ENCODE measurements around the gene ADCYAP1R1. TPM values are rescaled to one million over a fixed set of nuclear protein-coding genes. Genes with fewer than 3 reads are reported as not detected.

Gene ADCYAP1R1
- total RNA-seq = not detected

GRCh38 chr7:31051598-31052486, at the start of gene ADCYAP1R1:
TSS of gene ADCYAP1R1 (plus strand) at chr7:31052308. CDS start at chr7:31063265, 10,957 bp downstream.
- no peak for DNase-seq

GRCh38 chr7:31003097-31003496, 49.0 kb upstream of the ADCYAP1R1 start:
- no peak for DNase-seq

GRCh38 chr7:31003721-31004120, 48.4 kb upstream of the ADCYAP1R1 start:
- no peak for DNase-seq

GRCh38 chr7:31004393-31004792, 47.7 kb upstream of the ADCYAP1R1 start:
- no peak for DNase-seq

- no peak for DNase-seq
These were observed 45.3 kb upstream of the ADCYAP1R1 start for GRCh38 chr7:31006857-31007256.

GRCh38 chr7:31007634-31008033, 44.5 kb upstream of the ADCYAP1R1 start:
- DNase-seq = no peak

- no peak for DNase-seq
These were observed 37.3 kb upstream of the ADCYAP1R1 start for GRCh38 chr7:31014826-31015225.

GRCh38 chr7:31017032-31017675, 35.0 kb upstream of the ADCYAP1R1 start:
- DNase-seq = no peak

GRCh38 chr7:31017721-31018120, 34.4 kb upstream of the ADCYAP1R1 start:
- DNase-seq = no peak

- no peak for DNase-seq
These were observed 32.6 kb upstream of the ADCYAP1R1 start for GRCh38 chr7:31019509-31019908.

- no peak for DNase-seq
These were observed 31.9 kb upstream of the ADCYAP1R1 start for GRCh38 chr7:31020161-31020560.

- no peak for DNase-seq
These were observed 31.5 kb upstream of the ADCYAP1R1 start for GRCh38 chr7:31020652-31021051.

GRCh38 chr7:31022117-31022516, 30.0 kb upstream of the ADCYAP1R1 start:
- no peak for DNase-seq

GRCh38 chr7:31022726-31023125, 29.4 kb upstream of the ADCYAP1R1 start:
- no peak for DNase-seq

GRCh38 chr7:31023877-31024276, 28.2 kb upstream of the ADCYAP1R1 start:
- DNase-seq = no peak

- DNase-seq = no peak
These were observed 24.7 kb upstream of the ADCYAP1R1 start for GRCh38 chr7:31027161-31027965.

- DNase-seq = no peak
These were observed 24.1 kb upstream of the ADCYAP1R1 start for GRCh38 chr7:31028006-31028405.

- no peak for DNase-seq
These were observed 23.6 kb upstream of the ADCYAP1R1 start for GRCh38 chr7:31028417-31028992.

GRCh38 chr7:31029251-31030042, 22.7 kb upstream of the ADCYAP1R1 start:
- DNase-seq = no peak

GRCh38 chr7:31033674-31034300, 18.3 kb upstream of the ADCYAP1R1 start:
- no peak for DNase-seq

- DNase-seq = no peak
These were observed 15.2 kb upstream of the ADCYAP1R1 start for GRCh38 chr7:31036924-31037323.

Data from effector CD4-positive, alpha-beta T cell (primary cell).